ENCODE measurements around the gene PEF1.
A peak's percentile ranks its signal among the peaks of the same experiment; 100 is the strongest.

DNA sequence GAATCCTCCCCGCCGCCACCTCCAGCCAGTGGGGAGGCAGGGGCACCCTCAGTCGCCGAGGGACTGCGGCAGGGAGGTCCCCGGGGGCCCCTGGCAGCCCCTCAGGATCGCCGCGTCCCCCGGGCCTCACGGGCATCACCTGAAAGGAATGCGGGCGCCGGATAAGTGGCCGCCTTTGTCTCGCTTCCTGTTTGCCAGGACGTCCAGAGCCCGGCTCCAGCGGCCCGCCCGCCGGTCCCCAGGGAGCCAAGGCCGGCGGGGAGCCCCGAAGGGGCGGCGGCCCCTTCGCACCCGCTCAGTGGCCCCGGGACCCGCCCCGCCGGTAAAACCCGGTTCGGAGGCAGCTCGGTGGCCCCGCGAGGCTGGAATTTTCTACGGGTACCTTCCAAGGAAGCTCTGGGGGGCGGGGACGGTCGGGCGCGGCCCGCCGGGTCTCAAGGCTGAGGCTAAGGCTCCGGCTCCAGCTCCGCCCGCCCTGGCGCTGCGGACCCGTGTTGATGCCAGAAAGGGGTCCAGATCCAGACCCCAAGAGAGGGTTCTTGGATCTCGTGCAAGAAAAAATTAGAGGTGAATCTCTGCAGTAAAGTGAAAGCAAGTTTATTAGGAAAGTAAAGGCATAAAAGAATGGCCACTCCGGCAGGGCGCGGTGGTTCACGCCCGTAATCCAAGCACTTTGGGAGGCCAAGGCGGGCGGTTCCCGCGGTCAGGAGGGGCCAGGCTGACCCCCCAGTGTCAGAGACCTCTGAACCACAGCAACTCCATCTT lies 55.7 kb downstream of the PEF1 start:
- TF ChIP-seq POLR2AphosphoS5 (IDR thresholded peaks at IDR 0.05), result peak; percentile 3 to 34
- TF ChIP-seq EP300 (IDR thresholded peaks at IDR 0.05), result no peak
- no peak for TF ChIP-seq POLR2A (IDR thresholded peaks at IDR 0.05; ENCODE audit: low read depth)
